COLO668 (cell line): ENCODE data around the gene ACOT4.
"Not testable (repeated sequence)": the region's sequence is repeated elsewhere in the genome, so short reads cannot be mapped to it uniquely, and the experiment has no call there.

Experiments
- DNase-seq: peaks from one replicate; lab custom pipeline; 2025; ENCODE audit not compliant: unreplicated experiment; lab: John Stamatoyannopoulos, UW

The ACOT4 gene, protein sequence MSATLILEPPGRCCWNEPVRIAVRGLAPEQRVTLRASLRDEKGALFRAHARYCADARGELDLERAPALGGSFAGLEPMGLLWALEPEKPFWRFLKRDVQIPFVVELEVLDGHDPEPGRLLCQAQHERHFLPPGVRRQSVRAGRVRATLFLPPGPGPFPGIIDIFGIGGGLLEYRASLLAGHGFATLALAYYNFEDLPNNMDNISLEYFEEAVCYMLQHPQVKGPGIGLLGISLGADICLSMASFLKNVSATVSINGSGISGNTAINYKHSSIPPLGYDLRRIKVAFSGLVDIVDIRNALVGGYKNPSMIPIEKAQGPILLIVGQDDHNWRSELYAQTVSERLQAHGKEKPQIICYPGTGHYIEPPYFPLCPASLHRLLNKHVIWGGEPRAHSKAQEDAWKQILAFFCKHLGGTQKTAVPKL

DNA sequence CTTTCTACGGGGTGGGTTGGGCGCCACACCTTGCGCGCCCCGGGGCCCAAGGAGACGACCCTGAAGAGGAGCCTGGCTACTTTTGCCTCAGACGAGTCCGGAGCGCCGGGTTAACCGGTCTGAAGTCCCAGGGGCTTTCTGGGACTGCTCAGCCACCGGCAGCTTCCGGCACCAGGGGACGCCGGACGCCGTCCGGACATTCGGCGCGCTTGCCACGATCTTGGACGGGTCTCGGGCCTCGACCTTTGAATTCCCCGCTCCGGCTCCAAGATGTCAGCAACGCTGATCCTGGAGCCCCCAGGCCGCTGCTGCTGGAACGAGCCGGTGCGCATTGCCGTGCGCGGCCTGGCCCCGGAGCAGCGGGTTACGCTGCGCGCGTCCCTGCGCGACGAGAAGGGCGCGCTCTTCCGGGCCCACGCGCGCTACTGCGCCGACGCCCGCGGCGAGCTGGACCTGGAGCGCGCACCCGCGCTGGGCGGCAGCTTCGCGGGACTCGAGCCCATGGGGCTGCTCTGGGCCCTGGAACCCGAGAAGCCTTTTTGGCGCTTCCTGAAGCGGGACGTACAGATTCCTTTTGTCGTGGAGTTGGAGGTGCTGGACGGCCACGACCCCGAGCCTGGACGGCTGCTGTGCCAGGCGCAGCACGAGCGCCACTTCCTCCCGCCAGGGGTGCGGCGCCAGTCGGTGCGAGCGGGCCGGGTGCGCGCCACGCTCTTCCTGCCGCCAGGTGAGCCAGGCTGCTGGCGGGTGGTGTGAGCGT, at the start of gene ACOT4:
Gene ACOT4 (plus strand): TSS at position 184 of the 760 bp plus-strand sequence. CDS start 87 bp downstream, at position 271.
- peak; percentile 92 for DNase-seq

DNA sequence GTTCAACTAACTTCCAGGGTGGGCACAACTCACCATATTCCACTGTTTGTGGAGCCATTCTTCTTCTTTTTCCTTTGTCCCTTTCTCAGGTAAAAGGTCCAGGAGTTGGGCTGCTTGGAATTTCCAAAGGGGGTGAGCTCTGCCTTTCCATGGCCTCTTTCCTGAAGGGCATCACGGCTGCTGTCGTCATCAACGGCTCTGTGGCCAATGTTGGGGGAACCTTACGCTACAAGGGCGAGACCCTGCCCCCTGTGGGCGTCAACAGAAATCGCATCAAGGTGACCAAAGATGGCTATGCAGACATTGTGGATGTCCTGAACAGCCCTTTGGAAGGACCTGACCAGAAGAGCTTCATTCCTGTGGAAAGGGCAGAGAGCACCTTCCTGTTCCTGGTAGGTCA, 48.7 kb upstream of the ACOT4 start:
- DNase-seq, result not testable (repeated sequence)

DNA sequence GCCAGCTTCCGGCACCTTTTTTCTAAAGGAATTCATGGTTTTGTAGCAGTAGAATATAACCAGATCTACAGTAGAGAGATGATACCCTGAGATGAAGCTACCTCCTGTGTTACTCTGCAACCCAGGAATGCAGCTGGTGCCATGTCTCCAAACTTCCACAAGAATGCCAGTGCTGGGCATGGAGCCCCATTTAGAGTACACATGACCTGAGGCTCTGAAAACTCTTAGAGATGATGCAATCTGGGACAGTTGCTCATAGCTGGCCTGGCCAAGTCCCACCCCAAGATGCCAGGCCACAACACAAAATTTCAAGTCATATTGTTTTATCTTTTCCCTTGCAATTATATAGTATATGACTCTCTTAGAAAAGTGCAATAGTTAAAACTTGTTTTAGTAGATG, 46.3 kb upstream of the ACOT4 start:
- DNase-seq, result not testable (repeated sequence)

DNA sequence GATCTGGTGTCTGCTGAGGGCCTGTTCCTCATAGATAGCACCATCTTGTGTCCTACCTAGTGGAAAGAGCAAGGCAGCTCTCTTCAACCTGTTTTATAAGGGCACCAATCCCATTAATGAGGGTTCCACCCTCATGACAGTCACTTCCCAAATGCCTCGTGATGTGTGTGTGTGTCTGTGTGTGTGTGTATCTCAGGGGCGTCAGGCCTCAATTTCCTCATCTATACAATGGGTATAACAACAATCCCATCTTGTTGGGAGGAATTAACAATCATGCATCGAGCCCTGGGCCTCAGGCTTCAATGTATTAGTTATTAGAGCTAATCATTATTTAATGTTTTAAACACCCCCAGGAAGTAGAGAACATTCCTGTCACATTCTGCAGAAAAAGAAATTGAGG, 42.6 kb upstream of the ACOT4 start:
- not testable (repeated sequence) for DNase-seq

DNA sequence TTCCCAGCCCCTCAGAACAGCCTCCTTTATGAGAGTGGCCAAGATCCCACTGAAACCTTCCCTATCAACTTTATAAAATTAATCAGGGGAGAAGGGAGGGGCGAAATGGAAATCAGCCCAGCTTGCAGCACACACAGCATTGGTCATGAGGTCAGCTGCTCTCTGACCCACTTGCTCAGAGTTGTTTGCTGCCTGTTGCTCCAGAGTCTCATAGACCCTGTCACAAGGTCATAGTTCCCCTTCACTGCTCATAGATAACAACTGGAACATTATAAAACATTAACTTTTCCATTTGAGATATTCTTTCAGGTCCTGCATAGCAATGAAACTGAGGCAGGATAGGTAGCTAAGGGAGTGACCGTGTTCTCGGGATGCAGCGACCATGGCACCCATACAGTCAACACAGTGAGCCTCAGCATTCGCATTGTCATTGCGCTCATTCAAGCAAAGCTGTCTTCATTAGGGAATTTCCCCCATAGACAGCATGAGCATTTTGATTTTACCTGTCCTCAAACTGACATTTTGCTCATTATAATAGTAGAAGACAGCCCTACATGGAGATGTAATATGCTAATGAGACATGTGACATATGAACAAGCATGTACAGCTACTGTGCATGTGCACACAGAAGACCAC, 41.7 kb upstream of the ACOT4 start:
- DNase-seq, result not testable (repeated sequence)

DNA sequence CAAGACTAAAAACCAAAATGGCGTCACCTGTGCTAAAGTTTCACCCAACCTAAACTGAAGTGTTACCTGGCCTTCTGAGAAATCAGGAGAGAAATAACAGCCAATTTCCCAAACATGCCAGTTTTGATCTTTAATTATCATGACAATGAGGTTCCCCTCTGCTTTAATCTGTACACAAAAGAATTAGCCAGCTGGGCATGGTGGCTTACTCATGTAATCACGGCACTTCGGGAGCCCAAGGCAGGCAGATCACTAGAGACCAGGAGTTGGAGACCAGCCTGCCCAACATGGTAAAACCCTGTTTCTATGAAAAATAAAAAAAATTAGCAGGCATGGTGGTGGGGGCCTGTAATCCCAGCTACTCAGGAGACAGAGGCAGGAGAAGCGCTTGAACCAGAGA, 37.8 kb upstream of the ACOT4 start:
- no peak for DNase-seq

DNA sequence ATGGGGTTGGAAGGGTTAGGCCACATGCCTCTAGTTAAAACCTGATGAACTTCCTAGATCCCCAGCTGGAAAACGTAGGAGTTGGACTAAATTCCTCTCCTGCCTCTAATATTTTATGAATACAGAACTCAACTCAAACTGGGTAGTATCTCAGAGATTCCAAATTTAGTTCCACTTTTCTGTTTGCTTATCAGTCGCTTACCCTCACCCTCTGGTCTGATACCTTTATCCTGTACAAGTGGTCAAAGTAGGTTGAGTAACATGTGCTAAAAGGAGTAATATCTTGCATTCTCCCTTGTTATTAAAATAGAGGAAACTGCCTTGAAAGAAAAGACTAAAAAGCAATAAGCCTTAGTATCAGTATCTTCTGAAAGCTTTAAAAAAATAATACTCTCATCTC, 34.5 kb upstream of the ACOT4 start:
- DNase-seq, result not testable (repeated sequence)

DNA sequence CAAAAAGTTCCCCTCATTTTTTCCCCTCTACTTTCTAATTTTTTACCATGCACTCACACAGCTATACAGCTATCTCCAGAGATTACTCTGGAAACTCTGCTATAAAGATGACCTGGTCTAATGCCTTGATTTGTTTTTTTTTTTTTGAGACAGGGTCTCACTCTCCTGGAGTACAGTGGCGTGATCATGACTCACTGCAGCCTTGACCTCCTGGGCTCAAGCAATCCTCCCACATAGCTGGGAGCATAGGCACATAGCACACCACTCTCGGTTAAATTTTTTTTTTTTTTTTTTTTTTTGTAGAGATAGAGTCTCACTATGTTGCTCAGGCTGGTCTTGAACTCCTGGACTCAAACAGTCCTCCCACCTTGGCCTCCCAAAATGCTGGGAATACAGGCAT, 33.4 kb upstream of the ACOT4 start:
- not testable (repeated sequence) for DNase-seq

DNA sequence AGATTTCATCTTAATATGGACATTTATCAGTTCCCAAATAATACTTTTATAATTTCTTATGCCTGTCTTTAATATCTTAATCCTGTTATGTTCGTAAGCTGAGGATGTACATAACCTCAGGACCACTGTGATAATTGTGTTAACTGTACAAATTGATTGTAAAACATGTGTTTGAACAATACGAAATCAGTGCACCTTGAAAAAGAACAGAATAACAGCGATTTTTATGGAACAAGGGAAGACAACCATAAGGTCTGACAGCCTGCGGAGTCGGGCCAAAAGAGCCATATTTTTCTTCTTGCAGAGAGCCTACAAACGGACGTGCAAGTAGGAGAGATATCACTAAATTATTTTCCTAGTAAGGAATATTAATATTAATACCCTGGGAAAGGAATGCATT, 29.4 kb upstream of the ACOT4 start:
- DNase-seq, result not testable (repeated sequence)

DNA sequence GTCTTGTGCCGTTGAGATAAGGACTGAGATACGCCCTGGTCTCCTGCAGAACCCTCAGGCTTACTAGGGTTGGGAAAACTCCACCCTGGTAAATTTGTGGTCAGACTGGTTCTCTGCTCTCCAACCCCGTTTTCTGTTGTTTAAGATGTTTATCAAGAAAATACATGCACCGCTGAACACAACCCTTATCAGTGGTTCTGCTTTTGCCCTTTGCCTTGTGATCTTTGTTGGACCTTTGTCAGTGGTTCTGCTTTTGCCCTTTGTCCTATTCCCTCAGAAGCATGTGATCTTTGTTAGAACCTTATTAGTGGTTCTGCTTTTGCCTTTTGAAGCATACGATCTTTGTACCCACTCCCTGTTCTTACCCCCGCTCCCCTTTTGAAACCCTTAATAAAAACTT, 29.0 kb upstream of the ACOT4 start:
- not testable (repeated sequence) for DNase-seq

DNA sequence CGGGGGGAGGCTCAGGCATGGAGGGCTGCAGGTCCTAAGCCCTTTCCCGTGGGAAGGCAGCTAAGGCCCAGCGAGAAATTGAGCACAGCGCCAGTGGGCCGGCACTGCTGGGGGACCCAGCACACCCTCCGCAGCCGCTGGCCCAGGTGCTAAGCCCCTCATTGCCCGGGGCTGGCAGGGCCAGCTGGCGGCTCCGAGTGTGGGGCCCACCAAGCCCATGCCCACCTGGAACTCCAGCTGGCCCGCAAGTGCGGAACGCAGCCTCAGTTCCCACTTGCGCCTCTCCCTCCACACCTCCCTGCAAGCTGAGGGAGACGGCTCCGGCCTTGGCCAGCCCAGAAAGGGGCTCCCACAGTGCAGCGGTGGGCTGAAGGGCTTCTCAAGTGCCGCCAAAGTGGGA, 25.2 kb upstream of the ACOT4 start:
- not testable (repeated sequence) for DNase-seq

DNA sequence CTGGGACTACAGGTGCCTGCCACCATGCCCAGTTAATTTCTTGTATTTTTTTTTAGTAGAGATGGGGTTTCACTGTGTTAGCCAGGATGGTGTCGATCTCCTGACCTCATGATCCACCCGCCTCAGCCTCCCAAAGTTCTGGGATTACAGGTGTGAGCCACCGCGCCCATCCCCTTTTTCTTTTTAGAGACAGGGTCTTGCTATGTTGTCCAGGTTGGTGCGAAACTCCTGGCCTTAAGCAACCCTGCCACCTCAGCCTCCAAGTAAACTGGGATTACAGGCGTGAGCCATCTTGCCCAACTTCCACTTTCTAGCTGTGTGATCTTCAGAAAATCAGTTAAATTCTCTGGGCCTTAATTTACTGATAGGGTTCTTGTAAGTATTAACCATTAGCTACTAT, 24.7 kb upstream of the ACOT4 start:
- DNase-seq, result not testable (repeated sequence)

DNA sequence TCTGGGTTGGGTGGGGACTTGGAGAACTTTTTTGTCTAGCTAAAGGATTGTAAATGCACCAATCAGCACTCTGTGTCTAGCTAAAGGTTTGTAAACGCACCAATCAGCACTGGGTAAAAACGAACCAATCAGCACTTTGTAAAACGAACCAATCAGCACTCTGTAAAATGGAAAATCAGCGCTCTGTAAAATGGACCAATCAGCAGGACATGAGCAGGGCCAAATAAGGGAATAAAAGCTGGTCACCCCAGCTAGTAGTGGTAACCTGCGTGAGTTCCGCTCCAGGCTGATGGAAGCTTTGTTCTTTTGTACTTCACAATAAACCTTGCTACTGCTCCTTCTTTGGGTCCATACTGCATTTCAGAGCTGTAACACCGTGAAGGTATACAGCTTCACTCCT, 24.3 kb upstream of the ACOT4 start:
- DNase-seq, result no peak

DNA sequence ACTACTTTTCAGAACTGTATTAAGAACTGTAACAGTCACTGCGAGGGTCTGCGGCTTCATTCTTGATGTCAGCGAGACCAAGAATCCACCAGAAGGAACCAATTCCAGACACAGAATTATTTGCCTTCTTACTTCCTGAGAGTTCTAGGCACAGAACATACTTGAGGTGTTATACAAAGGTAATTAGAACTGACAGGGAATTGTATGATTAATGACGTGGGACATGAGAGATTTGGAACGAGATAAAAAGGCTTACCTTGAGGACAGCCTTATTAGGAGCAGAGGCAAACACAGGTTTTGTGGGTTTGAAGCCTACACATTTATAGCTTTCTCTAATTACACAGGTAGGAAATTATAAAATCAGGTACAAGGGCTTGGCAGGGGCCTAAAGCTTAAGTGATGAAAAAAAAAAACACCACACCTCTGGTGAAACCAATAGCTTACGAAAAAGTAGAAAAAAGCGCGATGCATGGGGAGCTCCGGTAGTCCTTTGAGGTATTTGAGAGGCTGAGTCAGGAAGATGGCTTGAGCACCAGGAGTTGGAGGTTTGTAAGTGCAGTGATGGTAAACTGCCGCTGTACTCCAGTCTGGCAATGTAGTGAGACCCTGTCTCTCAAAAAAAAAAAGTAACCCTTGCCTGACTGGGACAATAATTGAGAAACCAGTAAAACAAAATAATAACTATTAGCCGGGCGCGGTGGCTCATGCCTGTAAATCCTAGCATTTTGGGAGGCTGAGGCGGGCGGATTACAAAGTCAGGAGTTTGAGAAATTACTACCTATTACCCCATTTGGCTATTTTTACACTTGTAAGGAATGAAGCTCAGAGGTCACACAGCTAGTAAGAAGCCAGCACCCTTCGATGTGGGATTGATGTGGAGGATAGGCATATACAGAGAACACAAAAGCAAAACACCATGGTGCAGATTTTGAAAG, 23.5 kb upstream of the ACOT4 start:
- peak; percentile 23 for DNase-seq

DNA sequence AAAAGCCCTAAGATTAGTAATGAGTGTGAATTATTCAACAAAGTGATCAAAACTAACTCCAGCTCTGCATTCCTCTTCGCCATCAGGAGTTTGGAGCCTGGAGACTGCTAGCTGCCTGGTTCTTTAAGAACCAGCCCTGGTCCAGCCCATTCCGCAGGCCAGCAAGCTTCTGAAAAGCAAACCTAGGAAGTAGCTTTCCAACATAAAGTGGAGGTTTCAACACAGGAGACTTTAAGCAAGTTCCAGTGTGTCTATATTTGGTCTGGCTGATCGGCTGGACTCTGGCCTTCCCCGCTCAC, 22.8 kb upstream of the ACOT4 start:
- DNase-seq, result not testable (repeated sequence)

DNA sequence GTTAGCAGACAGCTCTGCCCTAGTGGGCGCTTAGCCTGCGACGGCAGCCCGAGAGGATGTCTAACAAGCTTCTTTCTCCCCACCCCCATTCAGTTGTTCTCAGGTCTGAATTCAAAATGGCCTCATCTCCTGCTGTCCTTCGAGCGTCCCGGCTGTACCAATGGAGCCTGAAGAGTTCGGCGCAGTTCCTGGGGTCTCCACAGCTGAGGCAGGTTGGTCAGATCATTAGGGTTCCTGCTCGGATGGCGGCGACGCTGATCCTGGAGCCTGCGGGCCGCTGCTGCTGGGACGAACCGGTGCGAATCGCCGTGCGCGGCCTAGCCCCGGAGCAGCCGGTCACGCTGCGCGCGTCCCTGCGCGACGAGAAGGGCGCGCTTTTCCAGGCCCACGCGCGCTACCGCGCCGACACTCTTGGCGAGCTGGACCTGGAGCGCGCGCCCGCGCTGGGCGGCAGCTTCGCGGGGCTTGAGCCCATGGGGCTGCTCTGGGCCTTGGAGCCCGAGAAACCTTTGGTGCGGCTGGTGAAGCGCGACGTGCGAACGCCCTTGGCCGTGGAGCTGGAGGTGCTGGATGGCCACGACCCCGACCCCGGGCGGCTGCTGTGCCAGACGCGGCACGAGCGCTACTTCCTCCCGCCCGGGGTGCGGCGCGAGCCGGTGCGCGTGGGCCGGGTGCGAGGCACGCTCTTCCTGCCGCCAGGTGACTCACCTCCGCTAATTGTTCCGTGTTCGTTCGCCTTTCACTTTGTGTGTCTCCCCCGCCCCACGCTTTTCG, 22.3 kb upstream of the ACOT4 start, which contains the start of gene ACOT2:
Gene ACOT2 (plus strand): TSS at position 29 of the 774 bp plus-strand sequence. CDS start 28 bp downstream, at position 57.
- DNase-seq, result peak; percentile 92

DNA sequence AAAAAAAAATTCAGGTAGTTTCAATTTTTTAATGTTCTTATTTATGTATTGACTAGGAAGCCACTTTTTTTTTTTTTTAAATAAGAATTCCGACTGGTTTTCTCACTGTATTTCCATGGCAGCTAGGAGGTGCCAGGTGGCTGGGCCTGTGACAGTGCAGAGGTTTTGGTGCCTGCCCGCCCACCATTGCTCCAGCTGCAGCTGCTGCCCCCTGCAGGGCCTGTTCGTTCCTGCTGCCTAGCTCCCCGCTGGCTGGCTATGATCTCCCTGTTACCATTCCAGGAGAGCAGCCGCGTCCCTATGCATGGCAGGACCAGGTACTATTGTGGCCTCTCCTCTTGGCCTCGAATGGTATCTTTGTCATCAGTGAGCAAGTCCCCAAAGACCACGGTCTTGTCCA, 20.8 kb upstream of the ACOT4 start:
- peak; percentile 59 for DNase-seq

DNA sequence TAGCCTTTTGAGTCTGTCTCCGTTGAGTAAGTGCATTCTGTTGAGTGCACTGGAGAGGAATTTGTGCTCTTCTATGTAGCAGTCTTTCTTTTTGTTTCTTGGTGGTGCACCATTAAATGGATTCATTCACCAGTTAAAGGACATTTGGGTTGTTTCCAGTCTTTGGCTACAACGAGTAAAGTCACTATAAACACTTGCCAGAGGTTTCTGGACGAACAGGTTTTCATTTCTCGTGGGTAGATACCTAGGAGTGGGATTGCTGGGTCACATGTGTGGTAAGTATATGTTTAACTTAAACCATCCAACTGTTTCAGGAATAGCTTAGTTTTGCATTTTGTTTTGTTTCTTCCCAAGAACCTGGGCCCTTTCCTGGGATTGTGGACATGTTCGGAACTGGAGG, 18.6 kb upstream of the ACOT4 start:
- not testable (repeated sequence) for DNase-seq

DNA sequence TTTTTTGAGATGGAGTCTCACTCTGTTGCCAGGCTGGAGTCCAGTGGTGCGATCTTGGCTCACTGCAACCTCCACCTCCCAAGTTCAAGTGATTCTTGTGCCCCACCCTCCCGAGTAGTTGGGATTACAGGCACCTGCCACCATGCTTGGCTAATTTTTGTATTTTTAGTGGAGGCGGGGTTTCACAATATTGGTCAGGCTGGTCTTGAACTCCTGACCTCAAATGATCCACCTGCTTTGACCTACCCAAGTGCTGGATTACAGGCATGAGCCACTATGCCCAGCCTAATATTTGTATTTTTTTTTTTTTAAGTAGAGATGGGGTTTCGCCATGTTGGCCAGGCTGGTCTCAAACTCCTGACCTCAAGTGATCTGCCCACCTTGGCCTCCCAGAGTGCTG, 17.9 kb upstream of the ACOT4 start:
- not testable (repeated sequence) for DNase-seq

DNA sequence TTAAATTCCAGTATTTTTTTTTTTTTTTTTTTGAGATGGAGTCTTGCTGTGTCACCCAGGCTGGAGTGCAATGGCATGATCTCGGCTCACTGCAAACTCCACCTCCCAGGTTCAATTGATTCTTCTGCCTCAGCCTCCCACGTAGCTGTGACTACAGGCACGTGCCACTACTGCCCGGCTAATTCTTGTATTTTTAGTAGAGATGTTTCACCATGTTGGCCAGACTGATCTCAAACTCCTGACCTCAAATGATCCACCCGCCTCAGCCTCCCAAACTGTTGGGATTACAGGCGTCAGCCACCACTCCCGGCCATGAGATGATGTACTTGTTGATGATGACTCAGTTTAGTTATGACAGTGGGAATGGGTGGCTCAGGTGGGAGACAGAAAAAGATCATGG, 17.4 kb upstream of the ACOT4 start:
- DNase-seq, result not testable (repeated sequence)
